Fibroblast of lung (primary cell): Measurements from ENCODE around the gene IPO11. TPM values are rescaled to one million over a fixed set of nuclear protein-coding genes. Genes with fewer than 3 reads are reported as not detected.

Source experiments
- DNase-seq, 2 donors: peaks; one replicate each; pipeline versions ENCODE4 v3.0.0 to v3.0.0-alpha.2; 2010; ENCODE audit warnings: low read depth in 2 of 2
- H2AFZ ChIP-seq: 2 replicates; pipeline ENCODE4 v1.5.1; 2012; ENCODE audit warnings: low read length, control low read depth, inconsistent platforms
- H3K27ac ChIP-seq: 2 replicates; pipeline ENCODE4 v1.5.1; 2011; ENCODE audit warnings: low read length, control low read depth; ENCODE audit not compliant: insufficient read depth
- H3K27me3 ChIP-seq: 2 replicates; pipeline ENCODE4 v1.5.1; 2011; ENCODE audit warnings: mild to moderate bottlenecking, low read length; ENCODE audit not compliant: control insufficient read depth, insufficient read depth
- H3K36me3 ChIP-seq: 2 replicates; pipeline ENCODE4 v1.5.1; 2011; ENCODE audit warnings: low read length; ENCODE audit not compliant: control insufficient read depth, insufficient read depth
- H3K4me1 ChIP-seq: 2 replicates; pipeline ENCODE4 v1.5.1; 2011; ENCODE audit warnings: low read length; ENCODE audit not compliant: control insufficient read depth, insufficient read depth; ENCODE audit errors: extremely low read depth
- H3K4me2 ChIP-seq: 2 replicates; pipeline ENCODE4 v1.5.1; 2011; ENCODE audit warnings: low read length, control low read depth; ENCODE audit not compliant: insufficient read depth; ENCODE audit errors: extremely low read depth
- H3K4me3 ChIP-seq, 4 experiments: fragments of 200-600 bp in 1 of 4; sonication (generic) in 1 of 4; replicated peaks in 1 of 4; 2 replicates each; pipeline ENCODE4 v1.5.1; 2011 to 2016; ENCODE audit warnings: low read length in 4 of 4, low read depth in 3 of 4, mild to moderate bottlenecking in 3 of 4, control low read depth in 2 of 4, inconsistent platforms in 1 of 4, mixed read lengths in 1 of 4; ENCODE audit not compliant: insufficient read depth in 1 of 4; ENCODE audit errors: control extremely low read depth in 1 of 4
- H3K79me2 ChIP-seq: 2 replicates; pipeline ENCODE4 v1.5.1; 2012; ENCODE audit warnings: mild to moderate bottlenecking, low read length, inconsistent platforms; ENCODE audit not compliant: control insufficient read depth, insufficient read depth
- H3K9ac ChIP-seq: 2 replicates; pipeline ENCODE4 v1.5.1; 2011; ENCODE audit warnings: mild to moderate bottlenecking, low read length, control low read depth; ENCODE audit not compliant: insufficient read depth
- H3K9me3 ChIP-seq: 2 replicates; pipeline ENCODE4 v1.5.1; 2012; ENCODE audit warnings: low read depth, low read length; ENCODE audit not compliant: control insufficient read depth, insufficient read depth
- H4K20me1 ChIP-seq: 2 replicates; pipeline ENCODE4 v1.5.1; 2011; ENCODE audit warnings: low read length; ENCODE audit not compliant: control insufficient read depth, insufficient read depth; ENCODE audit errors: extremely low read depth
- CTCF ChIP-seq, 2 donors: IDR thresholded peaks in 1 of 2; conservative IDR thresholded peaks in 1 of 2; 1 replicate in 1 of 2; 2 replicates in 1 of 2; pipeline ENCODE4 v1.5.1; 2011 to 2012; ENCODE audit warnings: low read length in 2 of 2, control low read depth in 1 of 2, inconsistent platforms in 1 of 2, low read depth in 1 of 2, mild to moderate bottlenecking in 1 of 2
- EZH2 ChIP-seq: IDR thresholded peaks from 2 replicates; pipeline ENCODE4 v1.5.1; 2012; ENCODE audit warnings: low read length, control low read depth, mild to moderate bottlenecking; ENCODE audit errors: missing control alignments
- polyA plus RNA-seq, 2 donors: library from polyadenylated mRNA; depleted of rRNA in 1 of 2; stranded (reverse) in 1 of 2; unstranded in 1 of 2; fragments of >200 nt; gene quantifications; 2 replicates each; pipeline ENCODE4 v1.2.1, GENCODE V29; 2011 to 2012; ENCODE audit warnings: missing spikeins in 1 of 2
- total RNA-seq: library from RNA; depleted of rRNA; stranded (reverse); fragments of >200 nt; gene quantifications from 2 replicates; pipeline ENCODE4 v1.2.1, GENCODE V29; 2014

Gene IPO11
- total and polyA plus RNA-seq, 2 donors (not counting 1 experiment from before 2014, with no cell fraction given): 19.9 to 28.2 TPM

GRCh38 chr5:62608529-62609511 lies 196.3 kb downstream of the IPO11 start:
- no peaks in the 10 kb centered on the region for H3K36me3 ChIP-seq
- TF ChIP-seq EZH2 (no peak), CTCF (conservative IDR thresholded peaks at IDR 0.05 in 1 of 2, IDR thresholded peaks at IDR 0.05 in 1 of 2; ENCODE audit: low read depth in 1 of 2, low read length in 2 of 2) (no peak)
- H2AFZ ChIP-seq: no peak overlapping the region
- no peak overlapping the region for H3K9ac ChIP-seq
- DNase-seq: peak in 1 of 2 donors; percentile 3
- H3K27me3 ChIP-seq: no peaks in the 10 kb centered on the region
- H3K27ac ChIP-seq: no peak overlapping the region
- no peak overlapping the region for H3K4me3 ChIP-seq
- no peak overlapping the region for H3K4me2 ChIP-seq
- H3K4me1 ChIP-seq: no peaks in the 10 kb centered on the region
- H4K20me1 ChIP-seq: no peaks in the 10 kb centered on the region
- no peaks in the 10 kb centered on the region for H3K79me2 ChIP-seq
- H3K9me3 ChIP-seq: no peaks in the 10 kb centered on the region

- Histone ChIP-seq H4K20me1 (no peaks in the 10 kb centered on the region), H3K9me3 (no peaks in the 10 kb centered on the region), H3K4me3 (no peak overlapping the region), H3K4me1 (no peaks in the 10 kb centered on the region), H3K9ac (no peak overlapping the region), H2AFZ (no peak overlapping the region), H3K79me2 (no peaks in the 10 kb centered on the region), H3K27me3 (no peaks in the 10 kb centered on the region), H3K27ac (no peak overlapping the region), H3K36me3 (no peaks in the 10 kb centered on the region), H3K4me2 (no peak overlapping the region)
- DNase-seq: no peak
- TF ChIP-seq EZH2 (no peak), CTCF (conservative IDR thresholded peaks at IDR 0.05 in 1 of 2, IDR thresholded peaks at IDR 0.05 in 1 of 2; ENCODE audit: low read depth in 1 of 2, low read length in 2 of 2) (no peak)
Measured at GRCh38 chr5:62614355-62614754, 201.8 kb downstream of the IPO11 start.

- no peak overlapping the region for H3K9ac ChIP-seq
- no peaks in the 10 kb centered on the region for H4K20me1 ChIP-seq
- DNase-seq: no peak
- no peak overlapping the region for H3K27ac ChIP-seq
- H3K36me3 ChIP-seq: no peaks in the 10 kb centered on the region
- H3K9me3 ChIP-seq: no peaks in the 10 kb centered on the region
- no peak for TF ChIP-seq EZH2
- no peak for TF ChIP-seq CTCF (conservative IDR thresholded peaks at IDR 0.05 in 1 of 2, IDR thresholded peaks at IDR 0.05 in 1 of 2; ENCODE audit: low read depth in 1 of 2, low read length in 2 of 2)
- H2AFZ ChIP-seq: no peak overlapping the region
- H3K79me2 ChIP-seq: no peaks in the 10 kb centered on the region
- no peaks in the 10 kb centered on the region for H3K27me3 ChIP-seq
- H3K4me1 ChIP-seq: no peaks in the 10 kb centered on the region
- no peak overlapping the region for H3K4me2 ChIP-seq
- H3K4me3 ChIP-seq: no peak overlapping the region
Measured at GRCh38 chr5:62616615-62617277, 204.2 kb downstream of the IPO11 start.
